Spleen (tissue), 11 donors: ENCODE measurements around the gene CDK2. TPM values are rescaled to one million over a fixed set of nuclear protein-coding genes. Genes with fewer than 3 reads are reported as not detected.
"Not testable (repeated sequence)": the region's sequence is repeated elsewhere in the genome, so short reads cannot be mapped to it uniquely, and the experiment has no call there.

Experiments used
- DNase-seq: peaks from one replicate; pipeline ENCODE4 v3.0.0-alpha.2; 2020
- H3K27ac ChIP-seq, 8 donors: fragments of 200-600 bp; sonication (generic) in 7 of 8; 1 replicate in 4 of 8; 2 replicates in 4 of 8; pipeline versions ENCODE4 v1.5.0 to v1.8.0; 2016 to 2021; ENCODE audit warnings: inconsistent platforms in 4 of 8, mild to moderate bottlenecking in 4 of 8, moderate library complexity in 1 of 8
- H3K27me3 ChIP-seq, 7 donors: fragments of 200-600 bp; sonication (generic) in 6 of 7; replicated peaks in 1 of 7; 1 replicate in 4 of 7; 2 replicates in 3 of 7; pipeline versions ENCODE4 v1.5.0 to v1.8.0; 2016 to 2021; ENCODE audit warnings: inconsistent platforms in 3 of 7, mild to moderate bottlenecking in 1 of 7
- H3K36me3 ChIP-seq, 6 donors: fragments of 200-600 bp; sonication (generic) in 5 of 6; 1 replicate in 4 of 6; 2 replicates in 2 of 6; pipeline versions ENCODE4 v1.5.0 to v1.8.0; 2016 to 2021; ENCODE audit warnings: inconsistent platforms in 2 of 6
- H3K4me1 ChIP-seq, 6 donors: fragments of 200-600 bp; sonication (generic) in 5 of 6; 1 replicate in 3 of 6; 2 replicates in 3 of 6; pipeline versions ENCODE4 v1.5.0 to v1.8.0; 2016 to 2021; ENCODE audit warnings: inconsistent platforms in 3 of 6
- H3K4me3 ChIP-seq, 8 donors: fragments of 200-600 bp; sonication (generic) in 7 of 8; 1 replicate in 4 of 8; 2 replicates in 4 of 8; pipeline versions ENCODE4 v1.5.0 to v1.8.0; 2016 to 2021; ENCODE audit warnings: inconsistent platforms in 4 of 8, mild to moderate bottlenecking in 4 of 8, moderate library complexity in 2 of 8
- H3K9me3 ChIP-seq, 8 donors: fragments of 200-600 bp; sonication (generic) in 7 of 8; 1 replicate in 4 of 8; 2 replicates in 4 of 8; pipeline versions ENCODE4 v1.5.0 to v1.8.0; 2016 to 2021; ENCODE audit warnings: inconsistent platforms in 4 of 8
- POLR2A ChIP-seq, 3 donors: fragments of 450-650 bp; IDR thresholded peaks; one replicate each; pipeline ENCODE4 v1.5.1; 2017; ENCODE audit warnings: antibody characterized with exemption in 3 of 3, mild to moderate bottlenecking in 1 of 3
- POLR2AphosphoS5 ChIP-seq, 3 donors: sonication (generic); formaldehyde crosslinking; IDR thresholded peaks; one replicate each; pipeline ENCODE4 v1.5.1; 2017; ENCODE audit warnings: antibody characterized with exemption in 3 of 3
- WGBS, 5 donors: extraction: QIAGEN DNeasy Blood & Tissue Kit in 3 of 5; methylation state at CpG; one replicate each; pipeline versions ENCODE4 v1.1.5 to v1.1.7; 2013 to 2018; 5-methylcytosine and 5-hydroxymethylcytosine counted together
- intact Hi-C: fragments of 100-400 bp; cut with DNase I; formaldehyde crosslinking; loops from one replicate; pipeline ENCODE4 v1.15.0; 2023; ENCODE audit warnings: low total_unique reads
- polyA plus RNA-seq, 3 donors: library from polyadenylated mRNA; stranded (reverse); fragments of 200-250 nt; gene quantifications; one replicate each; pipeline ENCODE4 v1.2.1, GENCODE V29; 2013
- total RNA-seq, 7 donors: library from RNA; depleted of rRNA in 3 of 7; stranded (reverse); fragments of >200 nt in 3 of 7; fragmentation: NEBNext Ultra II Directional in 4 of 7; extraction: Animal tissue kit (Norgen Biotek cat#: 25700) in 4 of 7; gene quantifications; one replicate each; pipeline versions ENCODE4 v1.1.0 to v1.2.1, GENCODE V29; 2016 to 2021
- TF ChIP-seq, protein P1 (sequence below), 11 experiments: fragments of 200-600 bp in 7 of 11; fragments of 450-650 bp in 4 of 11; sonication (generic) in 4 of 11; IDR thresholded peaks in 8 of 11; conservative IDR thresholded peaks in 3 of 11; 1 replicate in 7 of 11; 2 replicates in 4 of 11; pipeline versions ENCODE4 v1.4.0 to v1.8.0; 2016 to 2021; ENCODE audit warnings: antibody characterized with exemption in 11 of 11, inconsistent platforms in 4 of 11, mild to moderate bottlenecking in 1 of 11
- donor health status: healthy with polysubstance abuse.
- donor health status: DM: no; HTN: no; CAD: no; lungs with moderate emphysema.
- donor health status: DM: no; HTN: no; CAD: no.
- donor health status: Bipolar disorder and iron deficiency.
- donor health status: healthy.
- donor health status: DM: no; HTN: no; CAD: no.
- donor health status: DM: yes; HTN: yes; CAD: no.

Gene CDK2
- total and polyA plus RNA-seq, 10 donors = 11.9 to 46.6 (median 26.5) TPM

GRCh38 chr12:55973599-55974307 lies 7.1 kb downstream of the CDK2 start, which contains the start of gene RAB5B:
Gene RAB5B, plus strand, starts transcription at chr12:55974078. Its CDS starts 12,883 bp downstream, at chr12:55986961.
- H3K36me3 ChIP-seq = peaks cover 0 to 50% (median 2%) of the 10 kb centered on the region in 6 donors
- peak within 1 kb of the TSS; percentile 93 to 98 (median 96) for H3K27ac ChIP-seq
- H3K27me3 ChIP-seq = no peaks in the 10 kb centered on the region
- DNase-seq = peak; percentile 99
- WGBS, 5 donors = 0 to 1% (median 0%) methylated on average over 33 to 39 of the region's 39 CpGs
- peaks cover 24 to 70% (median 53%) of the 10 kb centered on the region in 6 donors for H3K4me1 ChIP-seq
- TF ChIP-seq POLR2A (IDR thresholded peaks at IDR 0.05) (peak; percentile 84 to 97 (median 91)), POLR2AphosphoS5 (IDR thresholded peaks at IDR 0.05) (peak; percentile 99)
- TF ChIP-seq, protein P1, sequence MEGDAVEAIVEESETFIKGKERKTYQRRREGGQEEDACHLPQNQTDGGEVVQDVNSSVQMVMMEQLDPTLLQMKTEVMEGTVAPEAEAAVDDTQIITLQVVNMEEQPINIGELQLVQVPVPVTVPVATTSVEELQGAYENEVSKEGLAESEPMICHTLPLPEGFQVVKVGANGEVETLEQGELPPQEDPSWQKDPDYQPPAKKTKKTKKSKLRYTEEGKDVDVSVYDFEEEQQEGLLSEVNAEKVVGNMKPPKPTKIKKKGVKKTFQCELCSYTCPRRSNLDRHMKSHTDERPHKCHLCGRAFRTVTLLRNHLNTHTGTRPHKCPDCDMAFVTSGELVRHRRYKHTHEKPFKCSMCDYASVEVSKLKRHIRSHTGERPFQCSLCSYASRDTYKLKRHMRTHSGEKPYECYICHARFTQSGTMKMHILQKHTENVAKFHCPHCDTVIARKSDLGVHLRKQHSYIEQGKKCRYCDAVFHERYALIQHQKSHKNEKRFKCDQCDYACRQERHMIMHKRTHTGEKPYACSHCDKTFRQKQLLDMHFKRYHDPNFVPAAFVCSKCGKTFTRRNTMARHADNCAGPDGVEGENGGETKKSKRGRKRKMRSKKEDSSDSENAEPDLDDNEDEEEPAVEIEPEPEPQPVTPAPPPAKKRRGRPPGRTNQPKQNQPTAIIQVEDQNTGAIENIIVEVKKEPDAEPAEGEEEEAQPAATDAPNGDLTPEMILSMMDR (IDR thresholded peaks at IDR 0.05 in 8 of 11, conservative IDR thresholded peaks at IDR 0.05 in 3 of 11) = peak in 7 of 11 experiments; percentile 34 to 56 (median 42)
- intact Hi-C loops = no loop called here
- no peaks in the 10 kb centered on the region for H3K9me3 ChIP-seq
- H3K4me3 ChIP-seq = peak within 1 kb of the TSS; percentile 75 to 98 (median 84)

DNA sequence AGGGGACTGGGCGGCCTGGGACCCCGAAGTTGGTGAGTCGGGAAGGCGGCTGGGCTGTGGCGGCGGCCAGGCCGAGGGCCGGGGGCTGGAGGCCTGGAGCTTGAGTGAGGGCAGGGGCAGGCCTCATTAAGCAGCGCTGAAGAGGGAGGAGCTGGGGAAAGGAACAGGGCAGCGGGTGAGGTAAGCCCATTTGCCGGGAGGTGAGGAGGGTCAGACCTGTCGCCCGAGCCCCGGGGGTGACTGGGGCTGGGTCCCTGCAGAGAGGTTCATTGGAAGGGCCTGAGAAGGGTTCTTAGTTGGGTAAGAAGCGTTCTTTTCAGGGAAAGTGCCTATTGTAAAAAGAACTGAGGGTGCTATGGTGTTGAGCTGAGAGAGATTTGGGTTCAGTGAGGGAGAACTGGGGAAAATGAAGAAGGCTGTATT lies 7.7 kb downstream of the CDK2 start:
- TF ChIP-seq POLR2A (IDR thresholded peaks at IDR 0.05) (no peak), POLR2AphosphoS5 (IDR thresholded peaks at IDR 0.05) (no peak)
- TF ChIP-seq, protein P1 (IDR thresholded peaks at IDR 0.05 in 8 of 11, conservative IDR thresholded peaks at IDR 0.05 in 3 of 11) = no peak
- WGBS, 5 donors = 0 to 1% (median 1%) methylated on average over 15 of the region's 15 CpGs
- no peak for DNase-seq
- H3K27ac ChIP-seq = peak overlapping the region; percentile 88 to 98 (median 96)
- intact Hi-C loops = no loop called here
- H3K36me3 ChIP-seq = peaks cover 0 to 50% (median 2%) of the 10 kb centered on the region in 6 donors
- no peaks in the 10 kb centered on the region for H3K27me3 ChIP-seq
- H3K9me3 ChIP-seq = no peaks in the 10 kb centered on the region
- H3K4me3 ChIP-seq = peak overlapping the region; percentile 75 to 98 (median 84)
- peaks cover 24 to 71% (median 55%) of the 10 kb centered on the region in 6 donors for H3K4me1 ChIP-seq

GRCh38 chr12:55978393-55978792 lies 11.8 kb downstream of the CDK2 start:
- Histone ChIP-seq H3K36me3 (peaks cover 0 to 53% (median 6%) of the 10 kb centered on the region in 6 donors), H3K27me3 (no peaks in the 10 kb centered on the region), H3K4me1 (peaks cover 32 to 85% (median 65%) of the 10 kb centered on the region in 6 donors), H3K9me3 (no peaks in the 10 kb centered on the region), H3K4me3 (no peak overlapping the region), H3K27ac (peak overlapping the region in 2 of 8 donors; percentile 12 to 43)
- intact Hi-C loops = no loop called here
- no peak for TF ChIP-seq POLR2A (IDR thresholded peaks at IDR 0.05)
- no peak for TF ChIP-seq POLR2AphosphoS5 (IDR thresholded peaks at IDR 0.05)
- TF ChIP-seq, protein P1 (IDR thresholded peaks at IDR 0.05 in 8 of 11, conservative IDR thresholded peaks at IDR 0.05 in 3 of 11) = no peak
- 55 to 91% (median 68%) methylated on average over 7 of the region's 7 CpGs for WGBS, 5 donors
- DNase-seq = no peak

DNA sequence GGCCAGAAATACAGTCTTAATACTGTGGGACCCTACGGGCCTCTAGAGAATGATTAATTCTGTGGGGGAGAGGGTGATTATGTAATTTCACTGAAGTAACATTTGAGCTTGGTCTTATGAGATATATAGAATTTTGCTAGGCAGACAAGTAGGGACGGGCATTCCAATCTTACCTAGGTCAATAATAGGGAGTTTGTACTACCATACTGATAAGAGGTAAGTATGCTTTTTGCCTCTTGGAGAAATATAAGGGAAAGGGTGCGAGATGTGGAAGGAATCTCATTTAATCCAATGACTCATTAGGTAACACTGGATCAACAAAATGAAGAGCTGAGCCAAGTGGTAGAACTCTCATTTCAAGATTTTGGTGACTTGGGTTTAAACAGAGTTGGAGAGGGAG lies 12.4 kb downstream of the CDK2 start:
- TF ChIP-seq, protein P1 (IDR thresholded peaks at IDR 0.05 in 8 of 11, conservative IDR thresholded peaks at IDR 0.05 in 3 of 11) = no peak
- TF ChIP-seq POLR2A (IDR thresholded peaks at IDR 0.05) = no peak
- no peak for TF ChIP-seq POLR2AphosphoS5 (IDR thresholded peaks at IDR 0.05)
- H3K4me3 ChIP-seq = no peak overlapping the region
- H3K36me3 ChIP-seq = peaks cover 0 to 60% (median 10%) of the 10 kb centered on the region in 6 donors
- H3K9me3 ChIP-seq = no peaks in the 10 kb centered on the region
- intact Hi-C loops = no loop called here
- 72 to 96% (median 85%) methylated on average over 3 of the region's 3 CpGs for WGBS, 5 donors
- no peaks in the 10 kb centered on the region for H3K27me3 ChIP-seq
- H3K27ac ChIP-seq = peak overlapping the region in 1 of 8 donors; percentile 3
- H3K4me1 ChIP-seq = peaks cover 37 to 92% (median 71%) of the 10 kb centered on the region in 6 donors
- no peak for DNase-seq

- Histone ChIP-seq H3K27ac (peak overlapping the region in 4 of 8 donors; percentile 12 to 76 (median 54)), H3K36me3 (peaks cover 0 to 76% (median 27%) of the 10 kb centered on the region in 6 donors), H3K4me1 (peaks cover 18 to 81% (median 52%) of the 10 kb centered on the region in 6 donors)
- H3K9me3 ChIP-seq, DNase-seq, H3K27me3 ChIP-seq, intact Hi-C loops, H3K4me3 ChIP-seq: not testable (repeated sequence)
- WGBS, 5 donors = 70 to 85% (median 81%) methylated on average over 5 of the region's 5 CpGs
Observed at GRCh38 chr12:55981882-55982281, 15.3 kb downstream of the CDK2 start.
